ENCODE data around the gene FAM163A.
A peak's percentile ranks its signal among the peaks of the same experiment; 100 is the strongest.
"Not testable (repeated sequence)": the region's sequence is repeated elsewhere in the genome, so short reads cannot be mapped to it uniquely, and the experiment has no call there.

The FAM163A gene

GRCh38 chr1:179817789-179818188 lies 74.7 kb downstream of the FAM163A start:
- no peak for DNase-seq

DNA sequence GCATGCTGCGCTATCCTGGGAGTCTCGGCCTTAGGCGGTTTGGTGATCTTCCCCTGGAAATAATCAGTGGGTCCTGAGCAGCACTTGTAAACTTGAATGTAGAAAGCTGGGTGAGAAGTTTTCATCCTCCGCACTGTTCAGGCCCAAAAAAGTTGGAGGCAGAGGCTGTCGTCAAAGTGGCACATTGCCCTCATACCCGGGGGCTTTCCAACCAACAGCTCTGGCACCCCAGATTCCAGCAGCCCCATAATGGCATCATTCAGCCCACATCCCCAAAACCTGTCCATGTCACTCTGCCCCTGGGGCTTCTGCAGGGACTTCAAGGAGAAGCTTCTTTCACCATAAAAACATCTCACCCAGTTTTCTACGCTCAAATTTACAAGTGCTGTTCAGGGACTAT lies 75.2 kb downstream of the FAM163A start:
- DNase-seq: no peak

DNA sequence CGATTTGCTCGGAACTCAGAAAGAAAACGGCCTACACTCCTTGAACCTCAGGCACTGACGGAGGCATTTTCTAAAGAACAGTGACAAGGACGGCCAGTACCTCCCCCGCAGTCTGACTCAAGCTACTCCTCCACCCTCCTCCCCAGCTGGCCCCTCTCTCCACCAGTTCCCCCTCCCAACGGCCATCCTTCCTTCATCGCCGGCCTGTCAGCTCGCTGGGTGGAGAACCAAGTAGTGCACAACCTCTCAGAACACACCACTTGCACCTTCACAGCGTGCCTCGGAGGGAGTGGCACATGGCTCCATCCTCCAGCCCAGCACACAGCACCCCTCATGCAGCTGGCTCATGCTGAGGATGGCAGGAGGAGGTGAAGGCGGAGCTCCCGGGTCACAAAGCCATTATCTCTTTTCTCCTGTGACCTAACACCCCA lies 75.7 kb downstream of the FAM163A start:
- DNase-seq: no peak

- no peak for DNase-seq
Measured at GRCh38 chr1:179820226-179820970, 77.3 kb downstream of the FAM163A start.

DNA sequence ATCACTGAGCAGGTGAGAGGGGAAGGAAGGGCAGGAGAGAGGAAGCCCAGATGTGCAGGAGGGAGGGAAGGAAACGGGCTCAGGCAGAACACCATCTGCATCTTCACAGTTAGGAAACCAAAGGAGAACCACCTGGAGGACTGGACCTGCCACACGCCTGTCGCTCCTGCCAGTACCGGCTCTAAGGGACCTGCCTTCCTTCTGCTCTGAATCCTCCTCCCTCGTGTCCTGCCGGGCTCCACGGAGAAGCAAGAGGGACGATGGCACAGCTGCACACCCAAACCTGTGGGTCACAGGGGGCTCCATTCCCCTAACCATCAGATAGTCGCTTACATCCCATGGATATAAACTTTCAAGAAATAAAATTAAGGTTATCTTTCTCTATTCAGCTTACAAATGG lies 78.4 kb downstream of the FAM163A start:
- DNase-seq: no peak

- no peak for DNase-seq
Measured at GRCh38 chr1:179822065-179822464, 79.0 kb downstream of the FAM163A start.

DNA sequence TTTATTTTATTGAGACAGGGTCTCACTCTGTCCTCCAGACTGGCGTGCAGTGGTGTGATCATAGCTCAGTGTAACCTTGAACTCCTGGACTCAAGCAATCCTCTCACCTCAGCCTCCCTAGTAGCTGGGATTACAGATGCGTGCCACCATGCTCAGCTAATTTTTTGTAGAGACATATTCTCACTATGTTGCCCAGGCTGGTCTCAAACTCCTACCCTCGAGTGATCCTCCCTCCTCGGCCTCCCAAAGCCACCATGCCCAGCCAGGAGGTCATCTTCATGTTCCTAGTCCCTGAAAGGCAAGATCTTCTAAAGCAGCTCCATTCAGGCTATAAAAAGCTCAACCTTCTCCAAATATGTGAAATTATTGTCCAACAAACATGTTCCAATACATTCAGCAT lies 80.6 kb downstream of the FAM163A start:
- DNase-seq: no peak

DNA sequence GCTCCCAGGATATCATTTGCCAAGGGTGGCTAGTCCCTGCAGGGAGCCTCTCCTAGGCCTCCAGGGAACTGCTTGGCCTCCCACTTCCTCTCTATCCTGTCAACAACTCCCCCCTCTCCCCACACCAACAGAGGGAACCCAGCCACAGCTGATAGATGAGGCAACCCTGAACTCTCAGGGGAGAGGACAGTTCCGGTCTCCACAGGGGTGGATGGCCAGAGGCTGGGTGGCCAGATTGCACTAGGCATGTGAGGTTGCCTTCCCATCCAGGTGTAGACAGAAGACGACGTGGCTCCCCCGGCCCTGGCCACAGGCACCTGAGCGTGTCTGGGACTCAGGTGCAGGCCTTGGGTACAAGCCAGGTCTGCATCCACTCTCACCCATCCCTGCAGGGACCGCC lies 81.2 kb downstream of the FAM163A start:
- DNase-seq: peak; percentile 17

DNA sequence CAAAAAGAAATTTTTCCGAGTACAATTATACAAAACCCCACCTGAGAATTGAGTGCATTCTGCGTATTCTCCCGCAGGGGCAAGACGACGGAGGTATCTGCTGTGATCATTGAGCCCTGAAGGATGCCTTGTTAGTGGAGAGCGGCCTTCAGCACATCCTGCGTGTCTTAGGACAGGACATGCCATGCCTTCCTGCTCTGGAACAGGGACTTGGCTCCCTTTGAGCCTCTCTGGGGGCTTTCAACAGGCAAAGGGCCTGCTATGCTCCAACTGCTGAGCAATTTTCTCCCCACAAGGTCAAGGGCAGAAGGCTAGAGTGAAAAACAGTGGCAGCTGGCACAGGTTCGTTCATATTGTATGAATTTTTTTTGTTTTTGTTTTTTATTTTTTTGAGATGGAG lies 82.1 kb downstream of the FAM163A start:
- no peak for DNase-seq

DNA sequence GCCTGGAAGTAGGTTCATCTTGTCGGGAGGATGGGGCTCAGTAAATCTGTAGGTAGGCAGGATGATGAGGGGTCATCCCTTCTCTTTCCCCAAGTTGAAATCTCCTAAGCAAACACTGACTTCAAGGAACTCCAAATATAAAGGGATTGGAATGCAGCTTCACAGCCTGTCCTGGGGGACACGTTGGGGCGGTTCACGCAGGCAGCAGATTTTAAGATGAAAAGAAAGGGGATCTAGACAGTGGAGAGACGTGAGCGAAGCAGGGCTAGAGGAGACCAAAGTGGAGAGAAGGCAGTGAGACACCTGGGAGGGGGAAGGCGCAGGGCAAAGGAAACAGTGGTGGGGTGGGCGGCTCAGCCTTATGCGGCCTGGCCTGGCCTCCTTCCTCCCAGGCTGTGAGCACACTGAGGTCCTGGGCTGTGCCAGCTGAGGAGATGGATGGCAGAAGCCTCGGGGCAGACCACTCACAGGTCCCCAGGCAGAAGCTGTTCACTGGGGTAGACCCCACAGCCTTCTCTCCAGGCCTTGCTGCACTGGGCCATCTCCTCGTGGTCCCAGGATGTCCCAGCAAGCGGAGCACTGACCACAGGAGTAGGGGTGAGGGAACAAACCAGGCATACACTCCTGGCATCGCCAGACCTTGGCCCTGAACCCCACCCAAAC lies 82.8 kb downstream of the FAM163A start:
- no peak for DNase-seq

DNA sequence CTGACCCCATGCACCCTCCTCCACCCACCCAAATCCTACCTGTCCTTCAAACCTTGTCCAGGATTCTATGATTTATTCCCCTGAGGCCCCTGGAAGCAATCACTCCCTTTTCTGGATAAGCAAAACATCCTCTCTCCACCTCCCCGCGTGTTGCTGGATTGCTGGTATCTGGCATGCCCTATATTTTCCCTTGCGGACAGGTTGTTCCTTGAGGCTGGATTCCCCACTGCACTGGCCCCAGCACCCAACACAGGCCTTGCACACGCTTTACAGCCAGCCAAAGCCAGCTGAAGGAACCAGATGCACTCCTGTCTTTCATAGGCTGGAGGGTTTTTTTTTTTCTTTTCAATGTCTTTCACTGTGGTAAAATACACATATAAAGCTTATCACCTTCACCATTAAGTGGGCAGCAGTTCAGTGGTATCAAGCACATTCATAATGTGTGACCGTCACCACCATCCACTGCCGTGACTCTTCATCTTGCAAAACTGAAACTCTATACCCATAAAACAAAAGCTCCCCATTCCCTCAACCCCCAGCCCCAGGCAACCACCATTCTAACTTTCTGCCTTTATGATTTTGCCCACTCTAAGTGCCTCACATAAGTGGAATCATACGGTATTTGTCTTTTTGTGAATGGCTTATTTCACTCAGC lies 83.7 kb downstream of the FAM163A start:
- no peak for DNase-seq

- no peak for DNase-seq
Measured at GRCh38 chr1:179828554-179829110, 85.5 kb downstream of the FAM163A start.

DNA sequence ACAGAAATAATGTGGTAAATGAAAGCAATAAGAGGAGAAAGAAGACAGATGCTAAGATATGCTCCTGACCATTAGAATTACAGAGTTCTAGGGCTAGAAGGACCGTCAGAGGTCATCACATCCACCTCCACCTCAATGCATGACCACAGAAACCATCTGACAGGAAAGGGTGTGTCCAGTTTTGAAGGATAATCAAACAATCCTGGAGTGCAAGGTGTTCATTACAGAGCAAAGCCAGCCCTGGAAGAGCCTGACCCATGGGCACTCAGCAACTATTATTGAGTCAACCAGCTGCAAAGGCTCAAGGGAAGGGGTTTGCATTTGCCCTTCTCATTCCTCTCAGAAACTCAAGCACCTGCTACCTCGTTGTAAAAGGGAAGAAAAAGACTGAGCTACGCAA lies 88.1 kb downstream of the FAM163A start:
- no peak for DNase-seq

- no peak for DNase-seq
Measured at GRCh38 chr1:179831852-179832699, 89.0 kb downstream of the FAM163A start.

GRCh38 chr1:179836686-179837445 lies 93.8 kb downstream of the FAM163A start:
- not testable (repeated sequence) for DNase-seq

GRCh38 chr1:179840107-179840506 lies 97.0 kb downstream of the FAM163A start:
- DNase-seq: no peak

- no peak for DNase-seq
Measured at GRCh38 chr1:179848233-179848632, 105.1 kb downstream of the FAM163A start.

DNA sequence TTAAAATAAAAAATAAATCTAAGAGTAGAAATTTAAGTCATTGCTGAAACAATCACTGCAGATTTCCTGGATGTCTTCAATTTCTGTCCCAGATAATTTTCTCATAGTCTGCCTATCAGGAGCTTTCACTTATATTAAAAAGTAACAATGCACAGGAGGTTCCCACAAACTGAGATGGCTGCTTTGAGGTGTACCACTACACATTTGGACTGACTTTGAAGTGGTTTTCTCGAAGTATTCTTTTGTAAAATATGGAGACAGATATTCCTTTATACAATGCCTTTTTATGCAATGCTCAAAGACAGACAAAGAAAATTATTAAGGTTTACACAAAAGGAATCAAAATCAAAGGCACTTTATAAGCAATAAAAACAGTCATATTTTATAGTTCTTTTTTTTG lies 110.0 kb downstream of the FAM163A start:
- no peak for DNase-seq

DNA sequence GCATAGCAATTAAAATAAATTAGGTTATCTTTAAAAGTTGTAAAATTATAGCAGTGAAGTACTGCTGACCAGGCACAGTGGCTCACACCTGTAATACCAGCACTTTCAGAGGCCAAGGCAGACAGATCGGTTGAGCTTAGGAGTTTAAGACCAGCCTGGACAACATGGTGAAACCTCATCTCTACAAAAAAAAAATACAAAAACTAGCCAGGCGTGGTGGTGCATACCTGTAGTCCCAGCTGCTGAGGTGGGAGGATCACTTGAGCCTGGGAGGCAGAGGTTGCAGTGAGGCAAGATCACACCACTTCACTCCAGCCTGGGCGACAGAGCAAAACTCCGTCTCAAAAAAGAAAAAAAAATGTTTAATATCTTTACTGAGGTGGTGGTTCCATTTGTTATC lies 112.7 kb downstream of the FAM163A start:
- not testable (repeated sequence) for DNase-seq

DNA sequence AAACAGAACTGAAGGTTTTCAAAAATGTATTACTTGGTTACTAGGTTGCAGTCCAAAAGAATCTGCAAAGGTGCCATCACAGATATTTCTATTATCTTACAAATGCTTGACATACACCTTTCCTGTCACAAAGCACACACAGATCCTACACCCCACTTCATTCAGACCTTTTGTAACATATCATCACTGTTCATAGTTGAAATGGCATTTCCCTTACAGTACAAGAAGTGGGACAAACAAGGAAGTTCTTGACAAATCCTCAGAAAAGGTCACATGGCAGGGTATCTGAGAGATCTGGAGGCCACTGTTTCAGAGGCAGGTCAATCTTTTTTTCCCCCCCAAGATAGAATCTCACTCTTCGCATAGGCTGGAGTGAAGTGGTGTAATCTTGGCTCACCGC lies 113.2 kb downstream of the FAM163A start:
- no peak for DNase-seq

DNA sequence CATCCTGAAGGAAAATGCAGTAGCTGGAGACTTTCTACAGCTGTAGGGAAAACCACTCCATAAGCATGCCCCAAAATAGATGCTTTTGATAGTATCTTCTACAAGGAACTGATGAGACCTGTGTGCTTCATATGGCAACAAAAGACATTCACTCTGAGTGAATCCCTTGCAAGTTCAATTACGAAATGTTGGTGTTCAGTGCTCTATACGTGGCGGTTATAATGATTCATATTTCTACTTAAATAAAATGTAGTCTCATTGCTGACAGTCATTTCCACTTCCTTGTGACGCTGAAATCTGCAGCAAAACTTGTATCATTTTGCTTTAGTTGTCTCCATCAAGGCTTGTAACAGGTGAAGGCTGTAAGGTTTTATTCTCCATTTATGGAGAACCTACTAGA lies 113.9 kb downstream of the FAM163A start:
- DNase-seq: no peak

GRCh38 chr1:179860652-179861051 lies 117.6 kb downstream of the FAM163A start:
- DNase-seq: no peak
